ENCODE measurements around the gene BRSK1.

The BRSK1 gene

DNA sequence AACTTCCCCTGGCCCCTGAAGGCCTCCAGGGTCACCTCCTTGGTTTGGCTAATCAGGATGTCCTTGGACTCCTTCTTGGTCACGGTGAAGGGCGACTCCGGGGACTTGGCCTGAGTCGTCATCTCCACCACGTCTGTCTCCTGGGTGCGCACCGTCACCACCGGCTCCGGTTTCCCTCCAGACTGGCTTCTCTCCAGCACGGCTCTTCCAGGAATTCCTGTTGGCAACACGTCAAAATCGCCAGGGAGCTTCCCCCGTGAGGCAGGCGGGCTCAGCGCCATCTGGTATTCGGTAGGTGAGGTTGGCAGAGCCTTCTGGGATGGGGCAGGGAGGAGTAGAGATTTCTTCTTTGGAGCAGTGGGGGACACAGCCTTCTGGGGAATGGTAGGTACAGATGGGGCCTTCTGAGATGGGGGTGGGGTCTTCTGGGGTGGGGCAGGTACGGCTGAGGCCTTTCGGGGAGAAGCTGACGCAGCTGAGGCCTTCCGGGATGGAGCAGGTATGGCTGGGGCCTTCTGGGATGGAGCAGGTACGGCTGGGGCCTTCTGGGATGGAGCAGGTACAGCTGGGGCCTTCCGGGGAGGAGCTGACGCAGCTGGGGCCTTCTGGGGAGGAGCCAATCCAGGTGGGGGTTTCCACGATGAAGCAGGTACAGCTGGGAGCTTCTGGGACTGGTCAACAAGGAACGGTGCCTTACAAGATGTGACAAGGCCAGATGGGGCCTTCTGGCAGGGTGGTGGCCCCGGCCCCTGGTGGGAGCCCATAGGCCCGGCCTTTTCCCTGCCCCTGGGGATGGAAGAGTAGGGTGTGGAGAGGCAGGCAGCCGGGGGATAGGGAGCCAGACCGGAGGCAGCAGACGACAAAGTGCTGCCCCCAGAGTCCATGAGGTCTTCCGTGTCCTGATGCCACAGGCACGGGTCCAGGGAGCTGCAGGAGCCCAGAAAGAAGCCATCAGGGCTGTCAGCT is 75.4 kb downstream of the BRSK1 start:
- TF ChIP-seq SIN3A (IDR thresholded peaks at IDR 0.05; ENCODE audit: borderline replicate concordance, insufficient read depth, low read length) (no peak), TAF1 (IDR thresholded peaks at IDR 0.05; ENCODE audit: borderline replicate concordance, insufficient read depth, low read length) (no peak), POLR2AphosphoS5 (IDR thresholded peaks at IDR 0.05; ENCODE audit: low read depth, low read length) (no peak), FOXP2 (optimal IDR thresholded peaks at IDR 0.05; ENCODE audit: borderline replicate concordance, extremely low read depth, extremely low read length, insufficient read depth) (no peak)
- TF ChIP-seq, protein P1, sequence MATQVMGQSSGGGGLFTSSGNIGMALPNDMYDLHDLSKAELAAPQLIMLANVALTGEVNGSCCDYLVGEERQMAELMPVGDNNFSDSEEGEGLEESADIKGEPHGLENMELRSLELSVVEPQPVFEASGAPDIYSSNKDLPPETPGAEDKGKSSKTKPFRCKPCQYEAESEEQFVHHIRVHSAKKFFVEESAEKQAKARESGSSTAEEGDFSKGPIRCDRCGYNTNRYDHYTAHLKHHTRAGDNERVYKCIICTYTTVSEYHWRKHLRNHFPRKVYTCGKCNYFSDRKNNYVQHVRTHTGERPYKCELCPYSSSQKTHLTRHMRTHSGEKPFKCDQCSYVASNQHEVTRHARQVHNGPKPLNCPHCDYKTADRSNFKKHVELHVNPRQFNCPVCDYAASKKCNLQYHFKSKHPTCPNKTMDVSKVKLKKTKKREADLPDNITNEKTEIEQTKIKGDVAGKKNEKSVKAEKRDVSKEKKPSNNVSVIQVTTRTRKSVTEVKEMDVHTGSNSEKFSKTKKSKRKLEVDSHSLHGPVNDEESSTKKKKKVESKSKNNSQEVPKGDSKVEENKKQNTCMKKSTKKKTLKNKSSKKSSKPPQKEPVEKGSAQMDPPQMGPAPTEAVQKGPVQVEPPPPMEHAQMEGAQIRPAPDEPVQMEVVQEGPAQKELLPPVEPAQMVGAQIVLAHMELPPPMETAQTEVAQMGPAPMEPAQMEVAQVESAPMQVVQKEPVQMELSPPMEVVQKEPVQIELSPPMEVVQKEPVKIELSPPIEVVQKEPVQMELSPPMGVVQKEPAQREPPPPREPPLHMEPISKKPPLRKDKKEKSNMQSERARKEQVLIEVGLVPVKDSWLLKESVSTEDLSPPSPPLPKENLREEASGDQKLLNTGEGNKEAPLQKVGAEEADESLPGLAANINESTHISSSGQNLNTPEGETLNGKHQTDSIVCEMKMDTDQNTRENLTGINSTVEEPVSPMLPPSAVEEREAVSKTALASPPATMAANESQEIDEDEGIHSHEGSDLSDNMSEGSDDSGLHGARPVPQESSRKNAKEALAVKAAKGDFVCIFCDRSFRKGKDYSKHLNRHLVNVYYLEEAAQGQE (IDR thresholded peaks at IDR 0.05; ENCODE audit: insufficient read depth in 1 of 2, low read depth in 2 of 2, low read length in 2 of 2), result no peak

DNA sequence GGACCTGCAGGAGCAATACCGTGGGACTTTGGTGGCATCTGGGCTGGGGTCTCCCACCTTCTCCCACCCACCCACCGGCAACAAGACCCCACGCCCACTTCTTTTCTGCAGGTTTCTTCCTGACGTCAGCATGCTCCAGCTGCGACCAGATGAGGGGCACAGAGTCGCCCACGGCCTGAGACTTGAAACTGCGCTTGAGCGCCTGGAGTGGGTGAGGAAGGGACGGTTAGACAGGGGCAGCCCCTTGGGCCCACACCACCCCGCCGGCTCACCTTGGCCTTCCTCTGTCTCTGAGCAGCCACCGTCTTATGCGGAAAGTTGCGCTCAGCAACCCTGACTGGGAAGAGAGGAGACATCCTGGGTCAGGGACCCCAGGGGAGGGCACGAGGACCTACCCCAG is 77.1 kb downstream of the BRSK1 start:
- TF ChIP-seq FOXP2 (optimal IDR thresholded peaks at IDR 0.05; ENCODE audit: borderline replicate concordance, extremely low read depth, extremely low read length, insufficient read depth), result no peak
